Mammary epithelial cell (primary cell): ENCODE data around the gene VCP.

Experiments
- CTCF ChIP-seq, 2 donors: IDR thresholded peaks in 1 of 2; conservative IDR thresholded peaks in 1 of 2; 2 replicates each; pipeline ENCODE4 v1.5.1; 2011 to 2012; ENCODE audit warnings: inconsistent platforms in 2 of 2, low read length in 2 of 2, mild to moderate bottlenecking in 2 of 2, control low read depth in 1 of 2, low read depth in 1 of 2; ENCODE audit not compliant: insufficient read depth in 1 of 2; ENCODE audit errors: extremely low read depth in 1 of 2
- EZH2 ChIP-seq: IDR thresholded peaks from 2 replicates; pipeline ENCODE4 v1.6.1; 2012; ENCODE audit warnings: low read length, inconsistent platforms, borderline replicate concordance

GRCh38 chr9:35111001-35111933 is 38.8 kb upstream of the VCP start:
- TF ChIP-seq CTCF (conservative IDR thresholded peaks at IDR 0.05 in 1 of 2, IDR thresholded peaks at IDR 0.05 in 1 of 2; ENCODE audit: extremely low read depth in 1 of 2, insufficient read depth in 1 of 2, low read depth in 1 of 2, low read length in 2 of 2): no peak
- TF ChIP-seq EZH2: no peak
